ENCODE measurements around the gene CCDC183. TPM values are rescaled to one million over a fixed set of nuclear protein-coding genes. Genes with fewer than 3 reads are reported as not detected.

Gene CCDC183
- total RNA-seq, 1 donor: 0.43 TPM

DNA sequence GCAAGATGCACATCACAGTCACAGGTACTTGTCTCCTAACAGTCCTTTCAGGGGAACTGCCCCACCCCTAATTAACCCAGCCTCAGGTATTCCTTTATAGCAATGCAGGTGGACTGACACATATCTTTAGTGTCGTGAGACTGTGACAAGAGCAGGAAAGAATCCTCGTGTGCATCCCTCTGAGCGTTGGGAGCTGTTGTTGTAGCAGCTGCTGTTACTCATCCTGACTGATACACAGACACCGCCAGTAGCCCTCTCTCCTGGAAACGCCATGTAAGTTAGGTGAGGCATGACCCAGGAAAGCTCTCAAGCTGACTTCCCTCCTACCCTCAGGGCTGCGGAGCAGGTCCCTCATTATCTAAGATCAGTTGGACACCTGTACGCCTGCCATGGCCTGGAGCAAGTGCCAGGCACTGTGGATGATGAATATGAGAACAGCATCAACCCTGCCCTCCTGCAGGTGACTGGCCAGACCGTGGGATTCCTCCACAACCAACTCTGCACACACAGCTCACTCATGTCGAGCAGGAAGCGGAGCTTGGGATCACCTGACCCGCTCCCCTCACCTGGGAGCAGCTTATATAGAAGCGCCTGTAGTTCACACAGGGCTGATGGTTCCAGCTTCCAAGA lies 21.6 kb upstream of the CCDC183 start:
- no peak for DNase-seq (ENCODE audit: low read depth)
- TF ChIP-seq, protein P1, sequence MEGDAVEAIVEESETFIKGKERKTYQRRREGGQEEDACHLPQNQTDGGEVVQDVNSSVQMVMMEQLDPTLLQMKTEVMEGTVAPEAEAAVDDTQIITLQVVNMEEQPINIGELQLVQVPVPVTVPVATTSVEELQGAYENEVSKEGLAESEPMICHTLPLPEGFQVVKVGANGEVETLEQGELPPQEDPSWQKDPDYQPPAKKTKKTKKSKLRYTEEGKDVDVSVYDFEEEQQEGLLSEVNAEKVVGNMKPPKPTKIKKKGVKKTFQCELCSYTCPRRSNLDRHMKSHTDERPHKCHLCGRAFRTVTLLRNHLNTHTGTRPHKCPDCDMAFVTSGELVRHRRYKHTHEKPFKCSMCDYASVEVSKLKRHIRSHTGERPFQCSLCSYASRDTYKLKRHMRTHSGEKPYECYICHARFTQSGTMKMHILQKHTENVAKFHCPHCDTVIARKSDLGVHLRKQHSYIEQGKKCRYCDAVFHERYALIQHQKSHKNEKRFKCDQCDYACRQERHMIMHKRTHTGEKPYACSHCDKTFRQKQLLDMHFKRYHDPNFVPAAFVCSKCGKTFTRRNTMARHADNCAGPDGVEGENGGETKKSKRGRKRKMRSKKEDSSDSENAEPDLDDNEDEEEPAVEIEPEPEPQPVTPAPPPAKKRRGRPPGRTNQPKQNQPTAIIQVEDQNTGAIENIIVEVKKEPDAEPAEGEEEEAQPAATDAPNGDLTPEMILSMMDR (IDR thresholded peaks at IDR 0.05; ENCODE audit: insufficient read depth, low read depth, low read length): no peak
- H3K4me3 ChIP-seq (ENCODE audit: low read depth, low read length): no peak overlapping the region

DNA sequence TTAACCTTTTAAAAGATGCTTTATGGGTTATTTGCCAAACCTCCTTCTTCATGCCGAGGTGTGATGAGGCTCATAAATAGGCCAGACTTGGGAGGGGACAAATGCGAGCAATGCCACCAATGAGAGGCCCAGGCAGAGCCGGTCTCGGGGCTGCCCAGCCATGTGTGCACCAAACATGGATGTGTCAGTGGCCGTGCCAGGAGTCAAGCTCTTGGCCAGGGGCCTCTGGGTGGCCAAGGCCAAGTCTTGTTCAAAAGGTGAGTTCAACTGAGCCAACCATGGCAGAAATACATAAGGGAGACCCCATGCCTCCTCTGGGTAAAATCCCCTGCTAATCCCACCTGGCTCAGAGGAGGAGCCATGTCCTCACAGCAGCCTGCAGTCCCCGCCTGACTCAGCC lies 20.9 kb upstream of the CCDC183 start:
- no peak overlapping the region for H3K4me3 ChIP-seq (ENCODE audit: low read depth, low read length)
- TF ChIP-seq, protein P1 (IDR thresholded peaks at IDR 0.05; ENCODE audit: insufficient read depth, low read depth, low read length): no peak
- no peak for DNase-seq (ENCODE audit: low read depth)

DNA sequence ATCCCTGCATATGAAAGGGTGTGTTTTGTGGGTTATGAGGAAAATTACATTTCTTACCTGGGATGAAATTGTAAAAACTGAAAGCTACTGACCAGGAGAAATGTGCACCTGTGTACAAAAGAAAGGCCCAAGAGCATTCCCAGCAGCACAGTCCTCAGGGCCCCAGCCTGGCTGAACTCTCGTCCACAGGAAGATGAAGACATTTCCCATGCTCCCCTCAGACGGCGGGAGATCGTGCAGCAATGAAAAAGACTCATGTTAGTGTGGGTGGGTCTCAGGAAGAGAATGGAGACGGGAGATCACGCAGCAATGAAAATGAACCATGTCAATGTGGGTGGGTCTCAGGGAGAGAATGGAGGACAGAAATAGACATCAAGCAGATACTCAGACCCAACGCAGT lies 19.2 kb upstream of the CCDC183 start:
- H3K4me3 ChIP-seq (ENCODE audit: low read depth, low read length): no peak overlapping the region
- TF ChIP-seq, protein P1 (IDR thresholded peaks at IDR 0.05; ENCODE audit: insufficient read depth, low read depth, low read length): no peak
- no peak for DNase-seq (ENCODE audit: low read depth)

DNA sequence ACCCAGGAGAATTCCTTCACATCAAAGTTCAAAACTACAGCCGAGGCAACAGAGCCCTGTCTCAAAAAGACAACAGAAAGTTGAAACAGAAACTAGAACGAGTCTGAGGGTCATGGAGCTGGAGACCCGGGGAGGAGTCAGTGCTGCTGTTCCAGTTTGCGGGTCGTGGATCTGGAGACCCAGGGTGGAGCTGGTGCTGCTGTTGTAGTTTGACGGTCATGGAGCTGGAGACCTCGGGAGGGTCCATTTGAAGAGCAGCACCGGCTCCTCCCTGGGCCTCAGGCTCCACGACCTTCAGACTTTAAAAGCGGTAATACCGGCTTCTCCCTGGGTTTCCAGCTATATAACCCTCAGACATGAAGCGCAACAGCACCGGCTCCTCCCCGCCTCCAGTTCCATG lies 18.8 kb upstream of the CCDC183 start:
- no peak for DNase-seq (ENCODE audit: low read depth)
- TF ChIP-seq, protein P1 (IDR thresholded peaks at IDR 0.05; ENCODE audit: insufficient read depth, low read depth, low read length): no peak
- no peak overlapping the region for H3K4me3 ChIP-seq (ENCODE audit: low read depth, low read length)

DNA sequence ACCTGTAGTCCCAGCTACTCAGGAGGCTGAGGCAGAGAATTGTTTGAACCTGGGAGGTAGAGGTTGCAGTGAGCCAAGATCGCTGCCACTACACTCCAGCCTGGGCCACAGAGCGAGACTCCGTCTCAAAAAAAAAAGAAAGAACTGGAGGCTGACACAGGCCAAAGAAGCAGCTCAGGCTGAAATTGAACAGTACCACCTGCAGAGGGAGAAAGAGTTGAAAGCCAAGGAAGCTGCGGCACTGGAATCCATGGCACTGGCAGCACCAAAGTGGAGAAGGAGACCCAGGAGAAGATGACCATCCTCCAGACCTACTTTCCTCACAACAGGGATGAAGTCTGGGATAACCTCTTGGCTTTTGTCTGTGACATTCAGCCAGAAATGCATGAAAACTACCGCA lies 16.3 kb upstream of the CCDC183 start:
- TF ChIP-seq, protein P1 (IDR thresholded peaks at IDR 0.05; ENCODE audit: insufficient read depth, low read depth, low read length): no peak
- H3K4me3 ChIP-seq (ENCODE audit: low read depth, low read length): no peak overlapping the region
- DNase-seq (ENCODE audit: low read depth): no peak

DNA sequence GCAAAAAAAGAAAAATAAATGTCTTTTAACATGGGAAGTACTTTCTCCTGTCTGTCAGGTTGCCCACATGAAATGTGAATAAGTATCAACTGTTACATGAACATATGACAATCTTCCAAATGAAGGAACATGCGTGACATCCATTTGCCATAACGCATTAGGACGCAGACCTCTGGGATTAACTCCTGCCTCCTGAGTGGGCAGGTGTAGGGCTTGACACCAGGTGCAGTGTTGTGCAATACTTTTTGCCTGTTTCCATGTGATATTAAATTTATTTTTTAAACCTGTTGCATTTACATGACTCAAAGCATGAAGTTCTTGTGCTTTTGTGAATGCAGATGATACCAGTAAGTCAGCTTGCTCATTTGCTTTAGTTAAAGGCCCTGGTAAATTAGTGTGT lies 13.7 kb upstream of the CCDC183 start:
- H3K4me3 ChIP-seq (ENCODE audit: low read depth, low read length): no peak overlapping the region
- no peak for DNase-seq (ENCODE audit: low read depth)
- TF ChIP-seq, protein P1 (IDR thresholded peaks at IDR 0.05; ENCODE audit: insufficient read depth, low read depth, low read length): no peak
